ENCODE measurements around the gene GPRC5D. TPM values are rescaled to one million over a fixed set of nuclear protein-coding genes. Genes with fewer than 3 reads are reported as not detected.
A peak's percentile ranks its signal among the peaks of the same experiment; 100 is the strongest.

The GPRC5D gene
- polyA plus RNA-seq, 3 donors = 0.33 to 0.80 (median 0.71) TPM

DNA sequence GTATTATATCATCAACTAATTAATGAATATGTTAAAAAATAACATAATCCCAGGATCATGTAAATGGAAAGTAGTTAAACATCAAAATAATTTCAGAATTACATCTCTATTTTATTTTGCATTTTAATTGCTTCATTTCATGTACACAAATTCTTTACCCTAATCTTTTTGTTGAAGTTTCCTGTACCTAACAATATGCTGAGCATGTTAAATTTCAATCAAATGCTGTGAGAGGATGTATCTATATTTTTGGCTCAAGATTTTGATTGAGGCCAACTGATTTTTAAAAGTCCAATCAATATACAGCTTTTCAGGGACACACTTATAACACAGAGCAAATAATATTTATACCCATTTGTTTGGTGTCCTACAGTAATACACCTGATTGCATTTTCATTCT lies 6.4 kb downstream of the GPRC5D start:
- no peak for DNase-seq (ENCODE audit: extremely low read depth in 1 of 11, low read depth in 9 of 11, low spot score in 4 of 11)

GRCh38 chr12:12943586-12944260 lies 8.2 kb downstream of the GPRC5D start:
- no peak for DNase-seq (ENCODE audit: extremely low read depth in 1 of 11, low read depth in 9 of 11, low spot score in 4 of 11)

DNA sequence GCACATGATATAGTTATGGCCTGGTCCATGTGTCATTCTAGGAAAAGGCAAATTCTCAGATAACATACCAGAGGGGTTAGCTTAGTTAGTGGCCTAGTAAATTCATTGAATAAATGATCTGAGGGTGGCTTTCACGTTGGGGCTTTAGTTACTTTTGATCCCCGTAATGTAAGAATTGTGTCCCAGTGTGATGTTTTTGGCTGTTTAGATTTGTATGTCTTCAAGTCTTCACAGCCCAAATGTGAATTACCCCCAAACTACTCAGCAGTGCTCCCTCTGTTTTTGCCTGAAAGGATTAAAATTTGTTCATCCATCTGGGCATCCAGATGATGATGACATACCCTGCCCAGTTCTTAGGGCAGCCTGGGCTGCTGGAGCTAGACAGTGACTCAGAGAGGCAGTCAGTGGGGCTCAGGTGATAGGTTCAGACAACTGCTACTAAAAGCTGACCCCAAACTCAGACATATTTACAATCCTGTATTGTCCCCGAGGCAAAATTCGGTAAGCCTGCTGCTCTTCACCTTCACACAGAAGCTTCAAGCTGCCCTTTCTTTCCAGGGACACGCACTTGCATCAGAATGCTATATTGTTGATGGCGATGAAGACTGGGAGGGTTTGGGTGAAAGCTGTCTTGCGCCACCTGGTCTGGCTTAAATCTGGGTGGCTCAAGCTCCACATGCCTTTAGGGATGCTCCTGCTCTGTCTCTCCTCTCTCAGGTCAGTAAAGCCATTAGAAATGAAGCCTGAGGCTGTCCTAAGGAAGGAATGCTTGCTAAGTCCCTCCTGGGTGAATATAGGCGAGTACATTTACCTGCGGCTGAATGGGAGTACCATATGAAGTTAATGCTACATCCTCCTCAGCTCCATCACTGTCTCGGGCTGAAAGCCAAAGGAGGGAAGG lies 10.3 kb downstream of the GPRC5D start:
- DNase-seq (ENCODE audit: extremely low read depth in 1 of 11, low read depth in 9 of 11, low spot score in 4 of 11) = no peak

GRCh38 chr12:12939888-12940287 lies 12.1 kb downstream of the GPRC5D start:
- DNase-seq (ENCODE audit: extremely low read depth in 1 of 11, low read depth in 9 of 11, low spot score in 4 of 11) = no peak

GRCh38 chr12:12938541-12938940 lies 13.4 kb downstream of the GPRC5D start:
- no peak for DNase-seq (ENCODE audit: extremely low read depth in 1 of 11, low read depth in 9 of 11, low spot score in 4 of 11)

- no peak for DNase-seq (ENCODE audit: extremely low read depth in 1 of 11, low read depth in 9 of 11, low spot score in 4 of 11)
Measured at GRCh38 chr12:12936983-12937491, 14.9 kb downstream of the GPRC5D start.

DNA sequence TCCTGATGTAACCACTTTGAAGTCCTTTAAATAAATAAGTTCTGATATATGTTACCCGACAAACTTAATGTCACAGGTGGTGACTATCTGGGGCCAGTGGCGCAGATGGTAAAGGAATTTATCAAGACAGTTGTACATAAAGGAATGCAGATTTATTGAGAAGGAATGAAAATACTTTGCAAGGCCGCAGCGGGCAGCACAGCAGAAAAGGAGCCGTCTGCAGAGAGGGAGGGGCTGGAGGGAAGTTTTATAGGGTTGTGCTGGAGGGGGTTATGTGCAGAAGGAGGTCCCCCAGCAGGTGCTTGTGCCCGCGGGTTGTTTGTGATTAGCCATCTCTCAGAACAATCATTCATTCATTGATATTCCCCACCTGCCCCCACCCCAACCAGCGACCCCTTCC lies 17.4 kb downstream of the GPRC5D start:
- no peak for DNase-seq (ENCODE audit: extremely low read depth in 1 of 11, low read depth in 9 of 11, low spot score in 4 of 11)

DNA sequence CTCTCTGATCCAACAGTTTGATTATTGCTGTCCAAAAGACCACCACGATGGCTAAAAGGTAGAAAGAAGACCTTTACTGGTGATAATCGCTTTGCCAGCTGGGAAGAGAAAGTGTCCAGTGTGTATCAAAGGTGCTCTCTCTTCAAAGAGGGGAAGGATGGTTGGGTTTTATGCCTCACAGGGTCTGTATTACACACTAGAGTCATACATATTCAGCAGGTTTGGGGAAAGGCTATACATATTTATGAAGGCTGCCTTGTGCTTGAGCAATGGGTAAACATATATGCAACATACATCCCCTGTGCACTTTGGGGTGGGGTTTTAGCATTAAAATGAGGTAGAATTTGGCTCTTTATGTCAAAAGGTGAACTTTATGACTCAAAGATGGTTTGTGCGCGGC lies 18.2 kb downstream of the GPRC5D start:
- DNase-seq (ENCODE audit: extremely low read depth in 1 of 11, low read depth in 9 of 11, low spot score in 4 of 11) = no peak

GRCh38 chr12:12930633-12931219 lies 21.2 kb downstream of the GPRC5D start:
- DNase-seq (ENCODE audit: extremely low read depth in 1 of 11, low read depth in 9 of 11, low spot score in 4 of 11) = no peak

DNA sequence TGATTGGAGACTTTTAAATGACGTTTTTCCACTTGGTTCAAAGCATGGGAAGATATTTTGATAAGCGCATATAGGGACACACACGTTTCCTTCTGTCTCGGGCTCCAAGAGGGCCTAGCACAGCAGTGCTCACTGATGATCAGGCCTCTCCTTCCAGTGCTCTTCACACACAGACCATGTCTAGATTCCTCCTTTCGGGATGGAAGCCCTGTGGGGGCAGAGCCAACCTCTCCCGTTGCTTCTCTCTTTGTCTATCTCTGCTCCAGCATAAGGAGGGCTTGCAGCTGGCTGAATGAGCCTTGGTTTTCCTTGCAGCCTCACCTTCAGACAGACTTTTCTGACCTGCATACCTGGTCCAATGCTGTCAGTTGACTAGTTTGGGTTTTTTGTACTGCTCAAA lies 22.3 kb downstream of the GPRC5D start:
- no peak for DNase-seq (ENCODE audit: extremely low read depth in 1 of 11, low read depth in 9 of 11, low spot score in 4 of 11)

DNA sequence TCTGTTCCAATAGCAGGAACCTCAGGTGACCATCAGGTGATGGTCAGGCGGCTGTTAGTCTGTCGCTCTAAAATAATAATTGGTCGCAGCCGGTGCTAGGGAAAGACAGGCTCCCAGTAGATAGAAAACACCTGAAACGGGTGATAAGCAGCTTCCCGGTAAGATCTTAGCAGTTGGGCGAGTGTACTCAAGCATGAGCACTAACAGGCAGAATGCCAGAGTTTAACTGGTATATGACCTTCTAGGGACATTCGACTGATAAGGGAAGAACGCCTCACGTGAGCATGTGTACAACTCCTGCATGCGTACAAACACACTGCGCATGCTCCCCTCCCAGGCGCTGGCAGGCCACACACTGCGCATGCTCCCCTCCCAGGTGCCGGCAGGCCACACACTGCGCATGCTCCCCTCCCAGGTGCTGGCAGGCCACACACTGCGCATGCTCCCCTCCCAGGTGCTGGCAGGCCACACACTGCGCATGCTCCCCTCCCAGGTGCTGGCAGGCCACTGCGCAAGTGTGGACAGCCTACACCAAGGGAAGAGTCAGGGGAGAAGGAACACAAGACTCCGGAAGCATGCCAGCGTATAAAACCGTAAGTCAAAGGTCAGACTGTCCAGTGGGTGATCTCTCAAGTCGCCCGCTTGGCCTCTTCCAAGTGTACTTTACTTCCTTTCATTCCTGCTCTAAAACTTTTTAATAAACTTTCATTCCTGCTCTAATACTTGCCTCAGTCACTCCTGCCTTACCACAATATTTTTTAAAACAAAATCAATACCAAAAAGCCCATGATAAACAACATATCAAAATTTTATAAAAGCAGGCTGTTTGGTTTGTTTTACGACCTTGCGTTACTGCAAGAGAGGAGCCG lies 24.5 kb downstream of the GPRC5D start:
- peak in 6 of 11 donors; percentile 25 to 68 (median 48) for DNase-seq (ENCODE audit: extremely low read depth in 1 of 11, low read depth in 9 of 11, low spot score in 4 of 11)

DNA sequence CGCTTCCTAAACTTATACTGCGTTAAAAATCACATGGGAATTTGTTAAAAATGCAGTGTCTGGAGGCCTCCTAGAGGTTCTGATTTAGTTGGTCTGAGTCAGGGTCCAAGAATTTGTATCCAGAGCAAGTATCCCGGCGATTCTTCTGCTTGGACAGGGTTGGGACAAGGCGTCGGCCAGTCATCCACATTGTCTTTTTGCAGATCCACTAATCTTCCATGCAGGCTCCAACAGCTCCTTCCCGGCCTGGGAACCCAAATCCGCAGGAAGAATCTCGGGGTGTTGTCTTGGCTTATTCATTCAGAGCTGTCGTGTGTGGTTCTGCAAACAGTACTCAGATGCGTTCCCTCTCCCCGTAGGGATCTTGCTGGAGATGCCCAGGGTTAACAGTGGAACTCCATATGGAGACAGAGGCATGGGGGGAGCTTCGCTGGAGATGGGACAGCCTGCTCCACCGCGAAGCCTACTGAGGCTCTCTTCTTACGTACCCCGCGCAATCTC lies 25.3 kb downstream of the GPRC5D start:
- no peak for DNase-seq (ENCODE audit: extremely low read depth in 1 of 11, low read depth in 9 of 11, low spot score in 4 of 11)

GRCh38 chr12:12925388-12925787 lies 26.6 kb downstream of the GPRC5D start:
- DNase-seq (ENCODE audit: extremely low read depth in 1 of 11, low read depth in 9 of 11, low spot score in 4 of 11) = no peak

DNA sequence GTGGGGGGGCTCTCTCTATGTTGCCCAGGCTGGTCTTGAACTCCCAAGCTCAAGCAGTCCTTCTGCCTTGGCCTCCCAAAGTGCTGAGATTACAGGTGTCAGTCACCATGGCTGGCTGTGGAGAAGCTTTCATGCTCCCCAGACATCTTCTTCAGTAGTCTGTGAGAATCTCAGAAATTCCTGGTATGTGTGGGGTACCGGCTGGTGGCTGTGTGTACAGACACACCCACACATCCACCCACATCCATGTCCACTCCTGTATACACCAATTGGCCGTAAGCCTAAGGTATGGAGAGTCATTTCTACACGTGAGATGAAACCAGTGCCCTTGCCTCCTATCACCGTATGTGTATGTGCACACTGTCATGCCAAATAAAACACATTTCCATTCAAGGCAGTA lies 27.8 kb downstream of the GPRC5D start:
- no peak for DNase-seq (ENCODE audit: extremely low read depth in 1 of 11, low read depth in 9 of 11, low spot score in 4 of 11)

DNA sequence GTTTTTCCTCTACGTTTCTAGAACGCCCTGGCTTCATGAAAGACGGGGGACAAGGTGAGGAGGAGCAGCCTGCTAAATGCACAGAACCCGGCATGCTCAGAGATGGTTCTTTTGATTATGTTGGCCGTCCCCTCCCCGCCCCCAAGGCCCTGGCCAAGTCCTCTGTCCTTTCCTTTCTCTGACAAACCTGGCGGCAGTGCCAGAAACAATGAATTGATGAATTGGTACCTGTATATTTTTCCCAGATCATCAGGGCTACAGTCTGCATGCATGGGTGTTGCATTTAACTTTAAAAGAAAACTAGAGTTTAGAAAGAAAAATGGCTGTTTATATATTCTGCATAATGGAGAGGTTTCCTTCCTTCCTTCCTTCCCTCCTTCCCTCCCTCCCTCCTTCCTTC lies 29.0 kb downstream of the GPRC5D start:
- DNase-seq (ENCODE audit: extremely low read depth in 1 of 11, low read depth in 9 of 11, low spot score in 4 of 11) = no peak

- no peak for DNase-seq (ENCODE audit: extremely low read depth in 1 of 11, low read depth in 9 of 11, low spot score in 4 of 11)
Measured at GRCh38 chr12:12922191-12922616, 29.8 kb downstream of the GPRC5D start.

- no peak for DNase-seq (ENCODE audit: extremely low read depth in 1 of 11, low read depth in 9 of 11, low spot score in 4 of 11)
Measured at GRCh38 chr12:12919666-12920435, 32.1 kb downstream of the GPRC5D start.

- no peak for DNase-seq (ENCODE audit: extremely low read depth in 1 of 11, low read depth in 9 of 11, low spot score in 4 of 11)
Measured at GRCh38 chr12:12918781-12919389, 33.1 kb downstream of the GPRC5D start.
